Measurements from ENCODE around the gene BCKDHB. TPM values are rescaled to one million over a fixed set of nuclear protein-coding genes. Genes with fewer than 3 reads are reported as not detected.

The BCKDHB gene
- polyA plus RNA-seq, 3 donors = 8.3 to 29.8 (median 9.8) TPM

Other genes with a start within 250 kb of the BCKDHB start
- under 1 TPM in 2 of 3 donors, not detected in 1; 0.25 to 0.27 TPM for gene ELOVL4, start 159.1 kb upstream of the BCKDHB start, polyA plus RNA-seq
- under 1 TPM in 2 of 3 donors, not detected in 1; 0.17 to 0.27 TPM for gene TTK, start 102.0 kb upstream of the BCKDHB start, polyA plus RNA-seq

Data from adipose tissue (tissue), 3 donors.